Measurements from ENCODE around the gene GCK. TPM values are rescaled to one million over a fixed set of nuclear protein-coding genes. Genes with fewer than 3 reads are reported as not detected.

Gene GCK
- total RNA-seq, 2 experiments from 2014 or later: 0.16 TPM; not detected in 1

- DNase-seq (ENCODE audit: low spot score): no peak
Observed at GRCh38 chr7:44154703-44155102, 34.5 kb downstream of the GCK start.

GRCh38 chr7:44153948-44154335 is 35.3 kb downstream of the GCK start:
- no peaks in the 10 kb centered on the region for H4K20me1 ChIP-seq (ENCODE audit: insufficient read depth, low read length)
- BruUV-seq (replicated peaks): no TSS peak
- H3K79me2 ChIP-seq (ENCODE audit: insufficient read depth, low read depth, low read length): no peaks in the 10 kb centered on the region
- no peak overlapping the region for H3K27ac ChIP-seq (ENCODE audit: low read depth, low read length, poor library complexity, severe bottlenecking)
- H3K4me1 ChIP-seq (ENCODE audit: insufficient read depth, low read length, poor library complexity, severe bottlenecking): no peaks in the 10 kb centered on the region
- no peak overlapping the region for H3K4me3 ChIP-seq (ENCODE audit: low read depth, low read length, poor library complexity, severe bottlenecking)
- H3K9me3 ChIP-seq (ENCODE audit: low read length): no peaks in the 10 kb centered on the region
- no peaks in the 10 kb centered on the region for H3K9me2 ChIP-seq (ENCODE audit: insufficient read depth, low read length)
- ChIA-PET CTCF (ENCODE audit: unreplicated experiment) (no interaction called here), POLR2A (no interaction called here)
- H3K4me2 ChIP-seq (ENCODE audit: low read length): no peak overlapping the region
- no peaks in the 10 kb centered on the region for H3K36me3 ChIP-seq (ENCODE audit: insufficient read depth, low read length)
- intact Hi-C loops (cut with micrococcal nuclease; ENCODE audit: unreplicated experiment): no loop called here
- no peak overlapping the region for H2AFZ ChIP-seq (ENCODE audit: low read length)
- no peak for TF ChIP-seq CTCF (conservative IDR thresholded peaks at IDR 0.05; ENCODE audit: low read length)
- DNase-seq (ENCODE audit: low spot score): no peak

More at GRCh38 chr7:44154703-44155102, 34.5 kb downstream of the GCK start:
- no peaks in the 10 kb centered on the region for H3K79me2 ChIP-seq (ENCODE audit: insufficient read depth, low read depth, low read length)
- no peaks in the 10 kb centered on the region for H3K36me3 ChIP-seq (ENCODE audit: insufficient read depth, low read length)
- H3K4me1 ChIP-seq (ENCODE audit: insufficient read depth, low read length, poor library complexity, severe bottlenecking): no peaks in the 10 kb centered on the region
- no peaks in the 10 kb centered on the region for H4K20me1 ChIP-seq (ENCODE audit: insufficient read depth, low read length)
- TF ChIP-seq CTCF (conservative IDR thresholded peaks at IDR 0.05; ENCODE audit: low read length) (no peak), EZH2phosphoT487 (IDR thresholded peaks at IDR 0.05; ENCODE audit: borderline replicate concordance, low read depth, low read length) (no peak)
- no peak overlapping the region for H3K27ac ChIP-seq (ENCODE audit: low read depth, low read length, poor library complexity, severe bottlenecking)
- H3K9me3 ChIP-seq (ENCODE audit: low read length): no peaks in the 10 kb centered on the region
- no peak overlapping the region for H3K4me2 ChIP-seq (ENCODE audit: low read length)
- no TSS peak for BruUV-seq (replicated peaks)
- ChIA-PET CTCF (ENCODE audit: unreplicated experiment) (no interaction called here), POLR2A (no interaction called here)
- no peak overlapping the region for H2AFZ ChIP-seq (ENCODE audit: low read length)
- no peaks in the 10 kb centered on the region for H3K9me2 ChIP-seq (ENCODE audit: insufficient read depth, low read length)
- intact Hi-C loops (cut with micrococcal nuclease; ENCODE audit: unreplicated experiment): no loop called here
- H3K4me3 ChIP-seq (ENCODE audit: low read depth, low read length, poor library complexity, severe bottlenecking): no peak overlapping the region

GRCh38 chr7:44152971-44153947 is 36.0 kb downstream of the GCK start:
- CTCF ChIA-PET (ENCODE audit: unreplicated experiment): no interaction called here
- TF ChIP-seq CTCF (conservative IDR thresholded peaks at IDR 0.05; ENCODE audit: low read length): no peak
- no peak for TF ChIP-seq EZH2phosphoT487 (IDR thresholded peaks at IDR 0.05; ENCODE audit: borderline replicate concordance, low read depth, low read length)

More at GRCh38 chr7:44152971-44153947, 36.0 kb downstream of the GCK start:
- H3K9me2 ChIP-seq (ENCODE audit: insufficient read depth, low read length): no peaks in the 10 kb centered on the region
- POLR2A ChIA-PET: no interaction called here
- H2AFZ ChIP-seq (ENCODE audit: low read length): no peak overlapping the region
- no peak overlapping the region for H3K27ac ChIP-seq (ENCODE audit: low read depth, low read length, poor library complexity, severe bottlenecking)
- no peaks in the 10 kb centered on the region for H3K79me2 ChIP-seq (ENCODE audit: insufficient read depth, low read depth, low read length)
- DNase-seq (ENCODE audit: low spot score): no peak
- H3K4me1 ChIP-seq (ENCODE audit: insufficient read depth, low read length, poor library complexity, severe bottlenecking): no peaks in the 10 kb centered on the region
- intact Hi-C loops (cut with micrococcal nuclease; ENCODE audit: unreplicated experiment): no loop called here
- H4K20me1 ChIP-seq (ENCODE audit: insufficient read depth, low read length): no peaks in the 10 kb centered on the region
- no peaks in the 10 kb centered on the region for H3K36me3 ChIP-seq (ENCODE audit: insufficient read depth, low read length)
- no TSS peak for BruUV-seq (replicated peaks)
- H3K4me3 ChIP-seq (ENCODE audit: low read depth, low read length, poor library complexity, severe bottlenecking): no peak overlapping the region
- no peak overlapping the region for H3K4me2 ChIP-seq (ENCODE audit: low read length)
- no peaks in the 10 kb centered on the region for H3K9me3 ChIP-seq (ENCODE audit: low read length)

Data from OCI-LY7 (cell line).